Astrocyte of the cerebellum (primary cell): ENCODE results near the gene RALGDS.

Experiments used
- DNase-seq: peaks from one replicate; pipeline ENCODE4 v3.0.0-alpha.2; 2011; ENCODE audit warnings: low read depth
- H3K4me3 ChIP-seq: 2 replicates; pipeline ENCODE4 v1.5.1; 2011; ENCODE audit warnings: mild to moderate bottlenecking, low read depth, low read length, moderate library complexity
- in situ Hi-C: cut with HindIII; loops from 2 replicates; pipeline ENCODE4 v1.10.0; 2017; ENCODE audit warnings: low sequenced_read_pairs
- TF ChIP-seq, protein P1 (sequence below): IDR thresholded peaks from 2 replicates; pipeline ENCODE4 v1.5.1; 2012; ENCODE audit warnings: low read length, low read depth, moderate library complexity, mild to moderate bottlenecking; ENCODE audit errors: missing control alignments

The RALGDS gene

DNA sequence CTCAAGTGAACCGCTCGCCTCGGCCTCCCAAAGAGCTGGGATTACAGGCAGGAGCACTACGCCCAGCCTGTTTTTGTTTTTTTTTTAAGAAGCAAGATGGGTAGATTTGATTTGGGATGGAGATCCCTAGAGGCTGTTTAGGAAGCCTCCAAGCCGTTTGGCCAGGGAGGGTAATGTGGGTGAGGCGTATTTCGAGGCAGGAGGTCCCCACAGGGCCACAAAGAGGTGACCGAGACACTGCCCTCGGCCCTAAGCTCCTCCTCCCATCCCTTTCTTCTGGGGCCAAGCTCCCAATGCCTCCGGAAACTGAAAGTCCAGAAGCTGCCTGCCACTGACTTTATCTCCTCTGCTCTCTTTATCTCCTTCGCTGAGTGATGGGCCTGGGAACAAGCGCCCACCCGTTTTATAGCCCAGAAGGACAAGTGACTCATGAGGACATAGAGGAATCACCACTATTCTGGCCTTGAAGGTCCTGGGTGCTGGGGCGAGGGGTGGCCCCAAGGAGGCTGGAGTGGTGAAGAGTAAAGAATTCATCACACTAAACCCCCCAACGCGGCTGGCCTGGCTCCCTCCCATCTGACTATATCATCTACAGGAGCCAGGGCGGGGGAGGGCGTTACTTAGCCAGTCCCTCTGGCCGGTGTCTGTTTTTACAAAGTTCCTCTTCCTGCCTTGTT, 2.0 kb upstream of the RALGDS start:
- DNase-seq, result no peak
- no peak overlapping the region for H3K4me3 ChIP-seq
- in situ Hi-C loops, result no loop called here
- TF ChIP-seq, protein P1, sequence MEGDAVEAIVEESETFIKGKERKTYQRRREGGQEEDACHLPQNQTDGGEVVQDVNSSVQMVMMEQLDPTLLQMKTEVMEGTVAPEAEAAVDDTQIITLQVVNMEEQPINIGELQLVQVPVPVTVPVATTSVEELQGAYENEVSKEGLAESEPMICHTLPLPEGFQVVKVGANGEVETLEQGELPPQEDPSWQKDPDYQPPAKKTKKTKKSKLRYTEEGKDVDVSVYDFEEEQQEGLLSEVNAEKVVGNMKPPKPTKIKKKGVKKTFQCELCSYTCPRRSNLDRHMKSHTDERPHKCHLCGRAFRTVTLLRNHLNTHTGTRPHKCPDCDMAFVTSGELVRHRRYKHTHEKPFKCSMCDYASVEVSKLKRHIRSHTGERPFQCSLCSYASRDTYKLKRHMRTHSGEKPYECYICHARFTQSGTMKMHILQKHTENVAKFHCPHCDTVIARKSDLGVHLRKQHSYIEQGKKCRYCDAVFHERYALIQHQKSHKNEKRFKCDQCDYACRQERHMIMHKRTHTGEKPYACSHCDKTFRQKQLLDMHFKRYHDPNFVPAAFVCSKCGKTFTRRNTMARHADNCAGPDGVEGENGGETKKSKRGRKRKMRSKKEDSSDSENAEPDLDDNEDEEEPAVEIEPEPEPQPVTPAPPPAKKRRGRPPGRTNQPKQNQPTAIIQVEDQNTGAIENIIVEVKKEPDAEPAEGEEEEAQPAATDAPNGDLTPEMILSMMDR, result no peak

DNA sequence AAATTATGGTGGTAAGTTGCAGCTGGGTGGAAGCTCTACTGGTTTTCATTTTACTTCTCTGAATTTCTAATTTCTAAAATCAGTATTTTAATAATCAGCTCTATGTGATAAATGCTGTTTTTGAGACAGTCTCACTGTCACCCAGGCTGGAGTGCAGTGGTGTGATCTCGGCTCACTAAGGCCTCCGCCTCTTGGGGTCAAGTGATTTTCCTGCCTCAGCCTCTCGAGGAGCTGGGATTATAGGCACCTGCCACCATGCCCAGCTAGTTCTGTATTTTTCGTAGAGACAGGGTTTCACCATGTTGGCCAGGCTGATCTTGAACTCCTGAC, 1.5 kb upstream of the RALGDS start:
- TF ChIP-seq, protein P1, result no peak

DNA sequence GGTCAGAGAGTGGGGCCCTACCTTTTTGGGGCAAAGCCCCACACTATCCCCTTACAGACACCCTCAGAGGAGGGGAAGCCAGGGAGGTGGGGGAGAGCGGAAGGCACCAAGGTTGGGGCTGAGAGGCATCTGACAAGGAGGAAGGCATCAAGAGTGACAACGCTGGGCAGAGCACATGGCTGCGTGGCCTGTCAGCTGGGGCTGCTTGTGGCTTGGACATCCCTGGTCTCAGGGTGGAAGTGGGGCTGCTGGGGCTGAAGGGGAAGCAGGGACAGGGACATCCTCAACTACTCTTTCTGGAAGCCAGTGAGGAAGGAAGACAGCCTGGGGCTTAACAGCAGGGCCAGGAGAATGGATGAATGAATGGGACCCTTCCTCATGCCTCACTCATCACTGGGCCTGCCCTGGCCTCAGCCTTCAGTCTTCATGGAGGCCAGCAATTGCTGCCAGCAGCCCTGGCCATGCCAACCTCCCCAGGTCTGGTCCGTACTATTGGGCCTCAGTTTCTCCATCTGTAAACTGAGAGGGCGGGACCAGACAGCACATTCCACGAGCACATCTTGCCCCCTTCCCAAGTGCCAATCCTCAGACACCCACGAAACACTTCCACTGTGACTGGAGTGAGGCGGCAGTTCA, 993 bp upstream of the RALGDS start:
- no peak overlapping the region for H3K4me3 ChIP-seq
- no peak for DNase-seq
- TF ChIP-seq, protein P1, result no peak
- in situ Hi-C loops, result no loop called here

More for the DNA sequence above, 1.5 kb upstream of the RALGDS start:
- DNase-seq, result no peak
- in situ Hi-C loops, result no loop called here
- H3K4me3 ChIP-seq, result no peak overlapping the region

DNA sequence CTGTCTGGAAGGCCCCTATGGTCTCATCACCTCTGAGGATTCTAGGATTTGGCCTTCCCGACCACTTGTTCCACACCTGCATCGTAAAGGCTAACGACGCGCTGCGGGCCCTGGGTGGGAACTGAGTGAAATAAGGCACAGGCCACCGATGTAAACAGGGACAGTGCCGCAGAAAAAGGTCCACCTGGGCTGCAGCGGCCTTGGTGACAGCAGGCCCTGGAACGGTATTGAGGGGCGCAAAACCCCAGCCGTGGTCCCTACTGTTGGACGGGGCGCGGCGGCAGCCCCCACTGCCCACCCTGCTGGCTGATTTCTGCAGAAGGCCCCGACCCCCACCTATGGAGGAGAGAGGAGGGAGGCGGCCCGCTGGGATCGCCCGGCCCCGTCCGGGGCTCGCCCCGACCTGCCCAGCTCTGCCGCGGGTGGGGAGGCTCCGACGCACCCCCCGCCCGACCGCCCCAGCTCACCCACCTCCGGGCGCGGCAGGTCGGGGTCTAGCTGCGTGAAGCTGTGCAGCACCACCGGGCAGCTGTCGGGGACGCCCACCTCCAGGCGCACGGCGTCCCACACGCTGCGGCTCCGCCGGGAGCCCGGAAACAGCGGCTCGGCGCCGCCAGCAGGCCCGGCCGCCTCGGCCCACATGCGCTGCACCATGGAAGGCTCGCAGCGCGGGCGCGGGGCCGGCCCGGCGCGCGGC, 391 bp downstream of the RALGDS start:
- in situ Hi-C loops, result no loop called here
- peak overlapping the region; percentile 61 for H3K4me3 ChIP-seq
- TF ChIP-seq, protein P1, result no peak
- no peak for DNase-seq

DNA sequence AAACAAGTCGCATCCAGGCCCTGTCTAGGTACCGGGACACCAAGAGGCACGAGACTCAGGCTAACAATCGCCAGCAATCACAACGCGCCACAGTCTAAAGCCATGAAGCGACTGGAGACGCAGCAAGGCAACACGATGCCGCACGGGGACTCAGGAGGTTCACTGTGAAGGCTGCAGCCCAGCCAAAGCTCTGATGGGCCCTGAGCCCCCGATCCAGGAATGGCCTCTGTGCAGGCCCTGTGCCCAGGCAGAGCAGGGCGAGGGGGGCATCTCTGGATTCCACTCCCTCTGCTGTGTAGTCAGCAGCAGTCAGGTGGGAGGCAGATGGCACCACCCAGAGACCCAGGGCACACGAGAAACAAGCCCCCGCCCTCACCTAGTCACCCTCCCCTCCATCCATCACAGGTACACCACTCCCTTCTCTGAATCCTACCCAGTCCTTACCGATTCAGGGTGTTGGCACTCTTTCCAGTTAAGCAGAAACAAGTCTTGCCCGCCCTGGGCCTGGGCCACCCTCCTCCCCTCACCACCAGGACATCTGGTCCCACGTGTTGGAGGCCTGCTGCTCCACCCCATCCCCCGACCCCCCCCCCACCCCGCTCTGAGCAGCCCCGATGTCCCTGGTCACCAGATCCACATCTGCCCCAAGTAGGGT, 1.1 kb downstream of the RALGDS start:
- TF ChIP-seq, protein P1, result no peak
- in situ Hi-C loops, result loop anchor here (5.0 kb wide), 1 partner anchor 62 kb away; no protein-coding TSS in a partner anchor
- no peak for DNase-seq
- peak overlapping the region; percentile 61 for H3K4me3 ChIP-seq

DNA sequence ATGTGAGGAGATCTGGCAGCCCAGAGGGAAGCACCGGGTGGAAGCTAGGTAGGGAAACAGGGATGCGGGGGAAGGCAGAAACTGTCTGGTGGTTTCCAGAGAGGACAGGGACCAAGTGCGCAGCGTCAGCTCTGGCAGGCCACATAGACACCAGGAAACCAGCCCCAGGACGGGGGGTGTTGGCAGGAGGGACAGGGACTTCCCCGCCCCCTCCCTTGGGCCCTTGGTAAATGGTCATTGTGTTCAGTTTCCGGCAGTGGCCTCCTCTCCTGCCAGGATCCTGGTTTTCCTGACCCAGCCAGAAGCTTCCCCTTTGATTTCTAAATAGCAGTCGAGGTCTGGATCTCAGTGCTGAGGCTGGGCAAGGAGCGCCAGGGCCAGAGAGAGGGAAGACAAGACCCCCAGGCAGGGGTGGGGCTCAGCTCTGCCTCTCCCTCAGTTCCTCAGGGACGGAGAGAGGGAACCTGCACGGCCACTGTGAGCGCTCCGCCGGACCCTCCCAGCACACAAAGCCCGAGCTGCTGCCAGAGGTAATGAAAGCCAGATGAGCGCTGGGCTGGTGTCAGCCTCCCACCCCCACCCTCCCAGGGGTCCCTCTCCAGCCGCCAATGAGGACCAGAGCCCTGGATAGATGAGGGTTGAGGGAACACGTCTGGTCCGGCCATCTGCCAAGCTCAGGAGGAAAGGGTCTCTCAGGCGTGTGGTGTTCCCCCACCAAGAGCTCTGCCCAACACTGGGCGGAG, 1.8 kb downstream of the RALGDS start:
- H3K4me3 ChIP-seq, result peak overlapping the region; percentile 61
- DNase-seq, result no peak

More for the DNA sequence above, 1.8 kb downstream of the RALGDS start:
- in situ Hi-C loops, result loop anchor here (5.0 kb wide), 1 partner anchor 63 kb away; no protein-coding TSS in a partner anchor
- TF ChIP-seq, protein P1, result no peak
